Panc1 (cell line): Measurements from ENCODE around the gene SIK2. TPM values are rescaled to one million over a fixed set of nuclear protein-coding genes. Genes with fewer than 3 reads are reported as not detected.

Source experiments
- ATAC-seq: fragments of 200-7000 bp; cut with Tn5 transposase; 2 replicates; pipeline ENCODE4 v1.9.1; 2020; ENCODE audit warnings: mild to moderate bottlenecking, moderate library complexity
- BruUV-seq: library from RNA; stranded (reverse); fragments of 400-500 nt; replicated peaks from 2 replicates; lab custom pipeline; 2021; lab: Mats Ljungman, UMichigan
- CTCF ChIA-PET: fragments of 300-600 bp; sonication (Branson Sonifier 250); formaldehyde crosslinking; loops from one replicate; lab custom pipeline; 2022; ENCODE audit warnings: antibody characterized with exemption; lab: Charles Lee
- POLR2A ChIA-PET: fragments of 300-600 bp; sonication (Branson Sonifier 250); formaldehyde crosslinking; loops from one replicate; lab custom pipeline; 2022; ENCODE audit warnings: antibody characterized with exemption; lab: Charles Lee
- DNase-seq: peaks from one replicate; pipeline ENCODE4 v3.0.0-alpha.2; 2010; ENCODE audit warnings: low read depth, low spot score
- H3K27ac ChIP-seq: 2 replicates; pipeline ENCODE4 v1.5.1; 2011; ENCODE audit warnings: mild to moderate bottlenecking, low read length, inconsistent platforms
- H3K27me3 ChIP-seq: fragments of 200-500 bp; sonication (Bioruptor generic); 2 replicates; pipeline ENCODE4 v1.6.0; 2014; ENCODE audit warnings: low read length, inconsistent platforms; ENCODE audit not compliant: control insufficient read depth, insufficient read depth
- H3K36me3 ChIP-seq: fragments of 200-500 bp; sonication (Bioruptor generic); 2 replicates; pipeline ENCODE4 v1.5.1; 2014; ENCODE audit warnings: inconsistent platforms, mild to moderate bottlenecking, low read length, moderate library complexity; ENCODE audit not compliant: control insufficient read depth, insufficient read depth
- H3K4me1 ChIP-seq: 2 replicates; pipeline ENCODE4 v1.5.1; 2011; ENCODE audit warnings: inconsistent platforms, mild to moderate bottlenecking, low read length, moderate library complexity; ENCODE audit not compliant: control insufficient read depth, insufficient read depth
- H3K4me3 ChIP-seq, 2 experiments: 2 replicates each; pipeline ENCODE4 v1.5.1; 2011 to 2012; ENCODE audit warnings: low read depth in 2 of 2, low read length in 2 of 2, mild to moderate bottlenecking in 2 of 2, inconsistent platforms in 1 of 2, moderate library complexity in 1 of 2
- H3K9me3 ChIP-seq: fragments of 200-500 bp; sonication (Bioruptor generic); 2 replicates; pipeline ENCODE4 v1.5.1; 2014; ENCODE audit warnings: low read depth, mild to moderate bottlenecking, inconsistent platforms, low read length, moderate library complexity; ENCODE audit not compliant: control insufficient read depth, insufficient read depth
- CTCF ChIP-seq: fragments of 450-650 bp; IDR thresholded peaks from 2 replicates; pipeline ENCODE4 v1.5.1; 2017; ENCODE audit warnings: mild to moderate bottlenecking
- POLR2AphosphoS5 ChIP-seq: IDR thresholded peaks from 2 replicates; pipeline ENCODE4 v1.6.1; 2012; ENCODE audit warnings: mild to moderate bottlenecking, low read depth, low read length, moderate library complexity
- REST ChIP-seq, 2 experiments: IDR thresholded peaks; 2 replicates each; pipeline ENCODE4 v1.6.1; 2011 to 2012; ENCODE audit warnings: low read depth in 2 of 2, control low read depth in 1 of 2, low read length in 1 of 2, mild to moderate bottlenecking in 1 of 2, moderate library complexity in 1 of 2; ENCODE audit not compliant: insufficient read depth in 1 of 2
- SIN3A ChIP-seq: IDR thresholded peaks from 2 replicates; pipeline ENCODE4 v1.6.1; 2012; ENCODE audit warnings: low read depth, mild to moderate bottlenecking, low read length, moderate library complexity, borderline replicate concordance; ENCODE audit not compliant: insufficient read depth
- TCF7L2 ChIP-seq: IDR thresholded peaks from 2 replicates; pipeline ENCODE4 v1.6.1; 2011; ENCODE audit warnings: mild to moderate bottlenecking, low read depth, low read length, inconsistent platforms
- in situ Hi-C: cut with HindIII; loops from 2 replicates; pipeline ENCODE4 v1.10.0; 2016; ENCODE audit warnings: low sequenced_read_pairs, low pct_unique_long_range_greater_than_20kb
- intact Hi-C: fragments of 100-400 bp; cut with micrococcal nuclease; formaldehyde crosslinking; loops from one replicate; pipeline ENCODE4 v1.10.0; 2022; ENCODE audit not compliant: unreplicated experiment
- total RNA-seq: library from RNA; stranded (reverse); gene quantifications from one replicate; pipeline ENCODE4 v1.2.1, GENCODE V29; 2021; ENCODE audit not compliant: unreplicated experiment

SIK2 gene
- total RNA-seq, 1 experiment from 2014 or later, result 17.0 TPM

- ATAC-seq (peak; percentile 98), DNase-seq (peak; percentile 66)
- intact Hi-C loops (no loop called here), in situ Hi-C loops (no loop called here)
- no peak for TF ChIP-seq TCF7L2
- TF ChIP-seq SIN3A, result 0 out of 2 replicates have a peak, but pooled peaks have one; percentile 53
- TF ChIP-seq CTCF, result no peak
- TF ChIP-seq POLR2AphosphoS5, result peak; percentile 85
- peak; percentile 6 to 17; a peak in 1 of 4 replicates for TF ChIP-seq REST (IDR thresholded peaks at IDR 0.05; ENCODE audit: insufficient read depth in 1 of 2, low read depth in 2 of 2, low read length in 1 of 2)
- peaks cover 22% of the 10 kb centered on the region for H3K36me3 ChIP-seq
- peaks cover 14% of the 10 kb centered on the region for H3K4me1 ChIP-seq
- BruUV-seq, result TSS peak; percentile 99
- peak within 1 kb of the TSS; percentile 87 to 88 for H3K4me3 ChIP-seq
- CTCF ChIA-PET, result interaction anchor here (0.6 to 0.8 kb wide), 3 partner anchors 11 to 319 kb away, joined by 3 to 5 read pairs (median 3); no protein-coding TSS in a partner anchor
- H3K9me3 ChIP-seq, result no peaks in the 10 kb centered on the region
- POLR2A ChIA-PET, result interaction anchor here (0.5 to 1.1 kb wide), 6 partner anchors 12 to 394 kb away, joined by 3 to 8 read pairs (median 4); no protein-coding TSS in a partner anchor
- peak within 1 kb of the TSS; percentile 95 for H3K27ac ChIP-seq
- no peaks in the 10 kb centered on the region for H3K27me3 ChIP-seq
Observed at GRCh38 chr11:111765984-111766833, 164.0 kb downstream of the SIK2 start, which contains the start of gene PPP2R1B. PPP2R1B (minus strand) TSS chr11:111766389; CDS start chr11:111766361, 28 bp downstream.

- Histone ChIP-seq H3K27me3 (no peaks in the 10 kb centered on the region), H3K9me3 (no peaks in the 10 kb centered on the region), H3K4me1 (peaks cover 14% of the 10 kb centered on the region), H3K4me3 (peak overlapping the region; percentile 87 to 88), H3K36me3 (peaks cover 20% of the 10 kb centered on the region), H3K27ac (peak overlapping the region; percentile 95)
- no peak for DNase-seq
- in situ Hi-C loops, result no loop called here
- no TSS peak for BruUV-seq
- TF ChIP-seq SIN3A (no peak), CTCF (no peak), TCF7L2 (no peak), POLR2AphosphoS5 (no peak), REST (IDR thresholded peaks at IDR 0.05; ENCODE audit: insufficient read depth in 1 of 2, low read depth in 2 of 2, low read length in 1 of 2) (no peak)
- POLR2A ChIA-PET, result interaction anchor here (0.5 to 1.1 kb wide), 3 partner anchors 24 to 179 kb away, joined by 3 to 8 read pairs (median 5); no protein-coding TSS in a partner anchor
- CTCF ChIA-PET, result interaction anchor here (0.8 kb wide), 1 partner anchor 11 kb away, joined by 5 read pairs; no protein-coding TSS in a partner anchor
- intact Hi-C loops, result no loop called here
- ATAC-seq, result peak; percentile 73
Observed at GRCh38 chr11:111766834-111767142, 164.5 kb downstream of the SIK2 start.
